ENCODE data around the gene LRRC42.

DNA sequence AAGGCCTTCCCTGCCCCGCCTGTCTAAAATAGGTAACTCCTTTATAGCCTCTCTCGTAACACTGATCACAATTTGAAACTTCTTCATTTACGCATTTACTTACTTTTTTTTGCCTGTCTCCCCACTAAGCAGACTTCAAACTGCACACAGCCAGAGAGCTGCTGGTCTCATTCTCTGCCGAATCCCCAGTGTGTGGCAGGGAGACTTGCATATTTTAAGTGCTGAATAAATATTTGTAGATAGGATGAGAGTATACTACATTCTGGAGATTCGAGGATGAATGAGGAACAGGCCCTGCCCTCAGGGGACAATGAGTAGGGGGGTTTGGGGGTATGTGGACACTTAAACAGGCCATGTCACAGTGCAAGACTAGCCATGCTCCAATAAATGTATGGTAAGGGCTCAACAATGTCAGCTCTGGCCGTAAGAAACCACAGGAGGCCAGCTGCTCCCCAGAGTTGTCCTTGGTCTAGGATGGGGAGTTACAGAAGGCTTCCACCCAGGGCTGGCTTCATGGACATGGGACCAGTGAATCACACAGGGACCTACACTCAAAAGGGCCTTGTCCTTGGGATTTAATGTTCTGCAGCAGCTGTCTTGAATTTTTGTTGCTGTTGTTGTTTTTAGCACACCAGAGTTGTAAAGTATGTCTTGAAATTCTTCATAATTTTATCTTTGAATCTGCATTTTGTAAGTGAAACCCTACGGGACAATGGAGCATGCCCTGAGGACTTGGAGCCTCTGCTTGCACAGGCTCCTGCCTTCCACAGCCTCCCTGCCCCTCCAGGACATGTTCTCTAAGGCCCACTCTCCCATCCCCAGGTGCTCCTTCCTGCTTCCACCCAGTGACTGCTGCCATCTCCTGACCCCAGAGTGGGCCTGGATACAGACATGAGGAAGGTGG is 43.7 kb upstream of the LRRC42 start:
- TF ChIP-seq POLR2A (IDR thresholded peaks at IDR 0.05): no peak
- no peak for TF ChIP-seq CTCF (IDR thresholded peaks at IDR 0.05)
